ENCODE results near the gene MEF2A.

DNA sequence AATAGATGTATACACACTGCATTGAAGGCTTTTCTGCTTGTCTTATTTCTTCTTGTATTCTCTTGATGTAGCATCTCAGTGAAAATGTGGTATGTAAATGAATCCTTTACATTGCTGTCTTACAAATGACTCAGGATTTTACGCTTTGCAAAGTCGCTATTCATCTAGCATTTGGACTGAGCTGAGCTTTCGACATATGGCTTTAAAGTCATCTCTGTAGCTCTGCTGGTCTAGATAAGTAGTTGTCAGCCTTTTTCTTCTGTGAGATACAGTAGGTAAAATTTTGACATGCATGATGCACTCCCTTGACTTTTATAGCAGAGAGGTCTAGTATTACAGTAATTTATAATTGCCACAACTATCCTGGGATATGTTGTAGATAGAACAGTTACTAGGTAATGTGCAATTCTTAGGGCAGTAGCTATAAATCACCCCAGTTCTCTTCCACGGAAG is 16.8 kb downstream of the MEF2A start:
- TF ChIP-seq, protein P1, sequence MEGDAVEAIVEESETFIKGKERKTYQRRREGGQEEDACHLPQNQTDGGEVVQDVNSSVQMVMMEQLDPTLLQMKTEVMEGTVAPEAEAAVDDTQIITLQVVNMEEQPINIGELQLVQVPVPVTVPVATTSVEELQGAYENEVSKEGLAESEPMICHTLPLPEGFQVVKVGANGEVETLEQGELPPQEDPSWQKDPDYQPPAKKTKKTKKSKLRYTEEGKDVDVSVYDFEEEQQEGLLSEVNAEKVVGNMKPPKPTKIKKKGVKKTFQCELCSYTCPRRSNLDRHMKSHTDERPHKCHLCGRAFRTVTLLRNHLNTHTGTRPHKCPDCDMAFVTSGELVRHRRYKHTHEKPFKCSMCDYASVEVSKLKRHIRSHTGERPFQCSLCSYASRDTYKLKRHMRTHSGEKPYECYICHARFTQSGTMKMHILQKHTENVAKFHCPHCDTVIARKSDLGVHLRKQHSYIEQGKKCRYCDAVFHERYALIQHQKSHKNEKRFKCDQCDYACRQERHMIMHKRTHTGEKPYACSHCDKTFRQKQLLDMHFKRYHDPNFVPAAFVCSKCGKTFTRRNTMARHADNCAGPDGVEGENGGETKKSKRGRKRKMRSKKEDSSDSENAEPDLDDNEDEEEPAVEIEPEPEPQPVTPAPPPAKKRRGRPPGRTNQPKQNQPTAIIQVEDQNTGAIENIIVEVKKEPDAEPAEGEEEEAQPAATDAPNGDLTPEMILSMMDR (IDR thresholded peaks at IDR 0.05): no peak
- no peak for TF ChIP-seq POLR2A (IDR thresholded peaks at IDR 0.05)
